K562 (cell line): Measurements from ENCODE around the gene NEU3. TPM values are rescaled to one million over a fixed set of nuclear protein-coding genes. Genes with fewer than 3 reads are reported as not detected.

Experiments used
- BACH1 ChIP-seq: fragments of 200-800 bp; sonication (Bioruptor generic); IDR thresholded peaks from 2 replicates; pipeline ENCODE4 v1.6.1; 2016; ENCODE audit warnings: missing genetic modification characterization, missing compliant biosample characterization
- BCOR ChIP-seq: fragments of 450-650 bp; IDR thresholded peaks from 2 replicates; pipeline ENCODE4 v1.6.1; 2016
- BDP1 ChIP-seq: IDR thresholded peaks from 3 replicates; pipeline ENCODE4 v1.6.1; 2011; ENCODE audit not compliant: insufficient read length, insufficient read depth
- BRD4 ChIP-seq: fragments of 200-600 bp; sonication (generic); IDR thresholded peaks from 2 replicates; pipeline ENCODE4 v1.6.1; 2017; ENCODE audit warnings: inconsistent platforms
- BRF2 ChIP-seq: IDR thresholded peaks from 3 replicates; pipeline ENCODE4 v1.6.1; 2011; ENCODE audit warnings: borderline replicate concordance, mild to moderate bottlenecking; ENCODE audit not compliant: insufficient read length, insufficient read depth
- CEBPG ChIP-seq, 3 experiments: fragments of 200-800 bp in 1 of 3; sonication (Bioruptor generic) in 1 of 3; sonication (generic) in 1 of 3; formaldehyde crosslinking in 1 of 3; IDR thresholded peaks in 2 of 3; conservative IDR thresholded peaks in 1 of 3; 2 replicates each; pipeline versions ENCODE4 v1.6.1 to v1.8.0; 2016 to 2022; ENCODE audit warnings: missing compliant biosample characterization in 2 of 3, missing genetic modification characterization in 2 of 3, mild to moderate bottlenecking in 1 of 3, missing genetic modification reagents in 1 of 3
- CREB3L1 ChIP-seq: fragments of 450-650 bp; IDR thresholded peaks from 2 replicates; pipeline ENCODE4 v1.6.1; 2014; ENCODE audit warnings: low read depth, mild to moderate bottlenecking, moderate library complexity, borderline replicate concordance
- DACH1 ChIP-seq: fragments of 450-650 bp; IDR thresholded peaks from 2 replicates; pipeline ENCODE4 v1.6.1; 2018; ENCODE audit not compliant: partially characterized antibody
- DPF2 ChIP-seq: fragments of 450-650 bp; IDR thresholded peaks from 2 replicates; pipeline ENCODE4 v1.6.1; 2016
- FOXO4 ChIP-seq: fragments of 450-650 bp; formaldehyde crosslinking; IDR thresholded peaks from 2 replicates; pipeline ENCODE4 v1.4.0; 2020; ENCODE audit warnings: mild to moderate bottlenecking, moderate library complexity
- HDAC3 ChIP-seq: fragments of 450-650 bp; IDR thresholded peaks from 2 replicates; pipeline ENCODE4 v1.6.1; 2018; ENCODE audit warnings: borderline replicate concordance, mild to moderate bottlenecking, moderate library complexity; ENCODE audit not compliant: partially characterized antibody
- KHSRP ChIP-seq: fragments of 450-650 bp; IDR thresholded peaks from 2 replicates; pipeline ENCODE4 v1.6.1; 2017
- KLF1 ChIP-seq: fragments of 450-650 bp; IDR thresholded peaks from 2 replicates; pipeline ENCODE4 v1.6.1; 2016; ENCODE audit warnings: missing genetic modification characterization, missing compliant biosample characterization
- LEF1 ChIP-seq: fragments of 450-650 bp; IDR thresholded peaks from 2 replicates; pipeline ENCODE4 v1.6.1; 2016; ENCODE audit warnings: mild to moderate bottlenecking
- NCOR1 ChIP-seq: fragments of 450-650 bp; IDR thresholded peaks from 2 replicates; pipeline ENCODE4 v1.6.1; 2016; ENCODE audit warnings: mild to moderate bottlenecking, moderate library complexity
- ZBTB49 ChIP-seq: sonication (generic); formaldehyde crosslinking; IDR thresholded peaks from 2 replicates; pipeline ENCODE4 v1.8.0; 2022; ENCODE audit warnings: missing genetic modification reagents, mild to moderate bottlenecking, borderline replicate concordance
- ZBTB8A ChIP-seq: fragments of 450-650 bp; IDR thresholded peaks from 2 replicates; pipeline ENCODE4 v1.6.1; 2018; ENCODE audit warnings: mild to moderate bottlenecking, moderate library complexity; ENCODE audit not compliant: partially characterized antibody
- ZKSCAN8 ChIP-seq: fragments of 200-800 bp; sonication (Bioruptor generic); IDR thresholded peaks from 2 replicates; pipeline ENCODE4 v1.6.1; 2016; ENCODE audit warnings: missing genetic modification characterization, missing compliant biosample characterization
- ZNF165 ChIP-seq: fragments of 250-450 bp; sonication (Bioruptor Pico); IDR thresholded peaks from 2 replicates; pipeline ENCODE4 v1.4.0; 2020; ENCODE audit warnings: borderline replicate concordance
- ZNF217 ChIP-seq: sonication (generic); formaldehyde crosslinking; IDR thresholded peaks from 2 replicates; pipeline ENCODE4 v1.8.0; 2022; ENCODE audit warnings: mild to moderate bottlenecking, missing genetic modification reagents
- ZNF41 ChIP-seq: fragments of 250-450 bp; sonication (Bioruptor Pico); conservative IDR thresholded peaks from 2 replicates; pipeline ENCODE4 v1.4.0; 2020; ENCODE audit warnings: mild to moderate bottlenecking
- ZNF740 ChIP-seq, 3 experiments: fragments of 200-800 bp in 1 of 3; sonication (Bioruptor generic) in 1 of 3; sonication (generic) in 1 of 3; formaldehyde crosslinking in 1 of 3; IDR thresholded peaks; 2 replicates each; pipeline versions ENCODE4 v1.6.1 to v1.8.0; 2016 to 2022; ENCODE audit warnings: mild to moderate bottlenecking in 2 of 3, missing compliant biosample characterization in 2 of 3, missing genetic modification characterization in 2 of 3, missing genetic modification reagents in 1 of 3
- ZSCAN32 ChIP-seq: fragments of 450-650 bp; formaldehyde crosslinking; IDR thresholded peaks from 2 replicates; pipeline ENCODE4 v1.4.0; 2020; ENCODE audit warnings: mild to moderate bottlenecking, moderate library complexity
- polyA plus RNA-seq, 8 experiments: library from polyadenylated mRNA; depleted of rRNA in 4 of 8; stranded (reverse) in 5 of 8; unstranded in 3 of 8; fragments of >200 nt; fragmentation: Nextera tagmentation in 2 of 8; fragmentation: Illumina TruSeq in 1 of 8; extraction: Ambion mirVana in 2 of 8; extraction: Trizol in 1 of 8; gene quantifications; 2 replicates each; pipeline versions ENCODE4 v1.2.1 to v1.2.3, GENCODE V29; 2011 to 2014; ENCODE audit warnings: inconsistent platforms in 1 of 8, missing spikeins in 1 of 8
- total RNA-seq, 7 experiments: library from RNA; depleted of rRNA in 6 of 7; stranded (reverse); fragments of >200 nt in 6 of 7; fragmentation: Illumina TruSeq in 2 of 7; extraction: Trizol in 2 of 7; gene quantifications; 2 replicates each; pipeline versions ENCODE4 v1.2.1 to v1.2.3, GENCODE V29; 2011 to 2021; ENCODE audit warnings: low replicate concordance in 1 of 7

Gene NEU3
- total and polyA plus RNA-seq, 9 of the 15 experiments (the other 6 are each of a cell fraction or from before 2014, with no cell fraction given): 6.2 to 41.3 (median 31.1) TPM

- TF ChIP-seq ZKSCAN8 (CRISPR knock-in tag) (no peak), BCOR (no peak), DPF2 (peak; percentile 71), ZNF41 (CRISPR knock-in tag) (no peak), ZBTB8A (no peak), KLF1 (tag) (no peak), DACH1 (no peak), FOXO4 (CRISPR knock-in tag) (no peak), ZSCAN32 (CRISPR knock-in tag) (no peak), ZNF217 (no peak), NCOR1 (peak; percentile 58; the same call in 1 of the 2 replicates), ZNF165 (CRISPR knock-in tag) (no peak), CREB3L1 (no peak), BACH1 (tag) (peak; percentile 71), ZNF740 (CRISPR knock-in tag; IDR thresholded peaks at IDR 0.05) (no peak), ZNF740 (tag; IDR thresholded peaks at IDR 0.05) (no peak), CEBPG (CRISPR knock-in tag; IDR thresholded peaks at IDR 0.05) (no peak), CEBPG (tag; conservative IDR thresholded peaks at IDR 0.05 in 1 of 2, IDR thresholded peaks at IDR 0.05 in 1 of 2) (no peak), ZBTB49 (CRISPR knock-in tag) (no peak), BRD4 (no peak), BDP1 (no peak), LEF1 (peak; percentile 100), HDAC3 (no peak), BRF2 (no peak), KHSRP (no peak)
Measured at GRCh38 chr11:75013051-75013450, 24.3 kb downstream of the NEU3 start (continued).
